Subcutaneous adipose tissue (tissue), 4 donors: Measurements from ENCODE around the gene SLC38A10. TPM values are rescaled to one million over a fixed set of nuclear protein-coding genes. Genes with fewer than 3 reads are reported as not detected.

Experiments
- total RNA-seq, 4 donors: library from RNA; depleted of rRNA; stranded (reverse); fragments of >200 nt; gene quantifications; one replicate each; pipeline ENCODE4 v1.1.0, GENCODE V29; 2016
- TF ChIP-seq, protein P1 (sequence below): fragments of 450-650 bp; IDR thresholded peaks from one replicate; pipeline ENCODE4 v1.5.1; 2016; ENCODE audit warnings: low read depth, mild to moderate bottlenecking, control low read depth, antibody characterized with exemption, moderate library complexity

Gene SLC38A10
- total RNA-seq, 4 donors from 2014 or later: 40.4 to 175 (median 91.0) TPM

DNA sequence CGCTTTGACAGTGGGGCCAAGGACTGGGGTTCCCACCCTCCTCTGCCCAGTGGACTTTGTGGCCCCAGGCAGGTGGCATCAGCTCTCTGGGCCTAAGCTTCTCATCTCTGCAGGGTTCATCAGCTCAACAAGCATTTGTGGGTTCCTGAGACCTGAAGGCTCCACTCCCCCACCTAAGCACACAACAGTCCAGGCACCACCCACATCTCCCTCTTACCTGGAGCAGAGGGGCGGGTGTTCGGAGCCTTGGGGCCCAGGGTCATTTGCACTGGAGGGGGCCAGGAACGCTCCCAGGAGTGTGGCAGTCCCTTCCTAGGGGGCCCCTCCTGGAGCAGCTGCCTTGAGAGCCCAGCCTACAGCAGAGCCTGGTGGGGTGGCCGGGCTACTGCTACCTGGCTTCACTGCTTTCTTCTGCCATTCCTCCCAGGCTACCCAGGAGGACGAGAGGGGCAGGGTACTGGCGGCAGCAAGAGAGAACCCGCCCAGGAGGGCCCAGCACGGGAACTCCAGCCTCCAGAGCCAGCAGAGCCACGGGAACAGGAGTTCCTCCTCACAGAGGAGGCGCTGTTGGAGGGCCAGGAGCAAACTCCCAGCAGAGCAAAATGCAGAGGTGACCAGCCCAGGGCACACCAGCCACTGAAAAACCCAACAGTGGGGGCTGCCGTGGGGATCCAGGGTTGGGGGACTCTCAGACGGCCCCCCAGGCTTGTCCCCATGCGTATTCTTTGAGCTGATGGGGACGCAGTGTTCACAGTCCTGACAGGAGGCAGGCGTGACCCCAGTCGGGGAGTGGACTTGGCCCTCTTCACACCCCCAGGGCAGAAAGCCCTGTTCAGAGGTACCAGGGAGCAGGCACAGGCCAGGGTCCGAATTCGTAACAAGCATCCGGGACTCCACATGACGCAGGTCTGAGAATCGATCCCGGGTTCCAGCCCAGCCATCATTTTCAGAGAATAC lies 35.1 kb upstream of the SLC38A10 start:
- TF ChIP-seq, protein P1, sequence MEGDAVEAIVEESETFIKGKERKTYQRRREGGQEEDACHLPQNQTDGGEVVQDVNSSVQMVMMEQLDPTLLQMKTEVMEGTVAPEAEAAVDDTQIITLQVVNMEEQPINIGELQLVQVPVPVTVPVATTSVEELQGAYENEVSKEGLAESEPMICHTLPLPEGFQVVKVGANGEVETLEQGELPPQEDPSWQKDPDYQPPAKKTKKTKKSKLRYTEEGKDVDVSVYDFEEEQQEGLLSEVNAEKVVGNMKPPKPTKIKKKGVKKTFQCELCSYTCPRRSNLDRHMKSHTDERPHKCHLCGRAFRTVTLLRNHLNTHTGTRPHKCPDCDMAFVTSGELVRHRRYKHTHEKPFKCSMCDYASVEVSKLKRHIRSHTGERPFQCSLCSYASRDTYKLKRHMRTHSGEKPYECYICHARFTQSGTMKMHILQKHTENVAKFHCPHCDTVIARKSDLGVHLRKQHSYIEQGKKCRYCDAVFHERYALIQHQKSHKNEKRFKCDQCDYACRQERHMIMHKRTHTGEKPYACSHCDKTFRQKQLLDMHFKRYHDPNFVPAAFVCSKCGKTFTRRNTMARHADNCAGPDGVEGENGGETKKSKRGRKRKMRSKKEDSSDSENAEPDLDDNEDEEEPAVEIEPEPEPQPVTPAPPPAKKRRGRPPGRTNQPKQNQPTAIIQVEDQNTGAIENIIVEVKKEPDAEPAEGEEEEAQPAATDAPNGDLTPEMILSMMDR: no peak

DNA sequence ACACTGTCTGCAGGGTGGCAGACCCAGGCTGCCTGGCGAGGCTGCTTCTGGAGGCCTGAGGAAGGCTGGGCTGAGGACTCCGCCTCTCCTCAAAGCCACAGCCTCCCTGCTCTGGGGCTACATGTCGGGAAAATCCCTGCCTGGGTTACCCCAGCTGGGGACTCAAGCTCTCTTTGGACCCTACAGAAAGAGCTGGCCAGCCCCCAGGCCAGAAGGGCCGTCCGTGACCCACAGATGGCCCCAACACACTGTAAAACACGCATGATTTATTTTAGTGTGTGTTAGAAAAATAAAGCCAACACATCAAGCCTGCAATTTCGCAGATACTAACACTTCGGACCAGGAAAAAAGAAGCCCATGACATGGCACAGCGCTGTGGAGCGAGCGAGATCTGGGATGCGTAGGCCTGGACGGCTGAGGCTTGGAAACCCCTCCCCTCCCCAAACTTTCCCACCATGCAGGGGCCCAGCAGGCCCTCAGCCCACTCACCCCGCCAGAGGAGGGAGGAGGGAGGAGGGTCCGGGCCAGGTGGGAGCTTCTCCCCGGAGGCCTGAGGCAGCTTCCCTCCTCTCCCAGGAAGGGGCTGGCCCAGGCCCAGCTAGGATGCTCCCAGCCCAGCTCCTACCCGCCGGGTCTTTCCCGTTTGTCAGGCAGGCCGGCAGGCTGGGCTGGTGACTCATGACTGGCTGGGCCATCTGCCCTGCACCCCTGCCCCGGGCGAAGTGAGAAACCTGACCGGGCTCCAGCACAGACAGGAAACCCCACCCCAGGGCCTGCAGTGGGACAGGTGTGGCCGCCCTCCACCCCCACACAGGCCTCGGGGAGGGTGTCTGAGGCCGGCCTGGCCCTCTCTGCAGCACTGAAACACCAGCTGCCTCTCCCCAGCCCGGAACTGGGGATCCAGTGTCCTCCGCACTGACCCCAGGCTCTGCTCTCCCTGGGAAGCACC lies 34.1 kb upstream of the SLC38A10 start:
- TF ChIP-seq, protein P1: no peak

DNA sequence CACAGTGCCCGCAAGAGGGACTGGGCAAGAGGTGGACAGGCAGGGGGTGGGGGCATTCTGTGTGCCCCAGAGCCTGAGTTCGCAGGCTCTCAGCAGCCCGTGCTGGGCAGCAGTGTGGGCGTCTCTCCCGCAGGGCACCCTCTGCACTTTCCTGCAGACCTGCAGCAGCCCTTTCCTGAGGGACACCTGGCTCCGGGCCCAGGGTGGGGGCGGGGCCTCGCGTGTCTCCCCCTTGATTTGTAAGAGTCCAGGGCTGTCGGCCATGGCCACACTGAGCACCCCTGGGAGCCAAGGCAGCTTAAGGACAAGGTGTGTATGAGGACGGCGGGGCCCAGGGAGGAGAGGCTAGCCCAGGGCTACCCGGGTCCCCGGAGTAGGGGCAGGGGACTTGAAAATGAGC lies 33.4 kb upstream of the SLC38A10 start:
- TF ChIP-seq, protein P1: no peak

DNA sequence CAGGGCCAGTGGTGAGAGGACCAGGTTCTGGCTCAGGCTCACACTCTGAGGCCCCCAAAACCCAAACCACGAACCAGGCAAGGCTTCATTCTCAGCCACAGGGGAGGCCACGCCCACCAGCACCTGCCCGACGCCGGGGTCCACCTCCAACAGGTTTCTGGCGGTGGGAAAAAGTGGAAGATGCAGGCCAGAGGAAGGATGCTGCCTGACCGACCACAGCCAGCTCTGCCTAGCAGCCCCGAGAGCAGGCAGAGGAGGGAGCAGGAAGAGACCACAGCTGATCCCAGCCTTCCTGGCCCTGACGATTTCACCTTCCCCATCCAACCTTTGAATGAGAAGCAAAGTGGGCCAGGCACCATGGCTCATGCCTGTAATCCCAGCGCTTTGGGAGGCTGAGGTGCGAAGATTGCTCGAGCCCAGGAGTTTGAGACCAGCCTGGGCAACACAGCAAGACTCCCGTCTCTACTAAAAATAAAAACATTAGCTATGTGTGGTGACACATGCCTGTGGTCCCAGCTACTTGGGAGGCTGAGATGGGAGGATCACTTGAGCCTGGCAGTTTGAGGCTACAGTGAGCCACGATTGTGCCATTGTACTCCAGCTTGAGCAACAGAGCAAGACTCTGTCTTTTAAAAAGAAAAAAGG lies 30.7 kb upstream of the SLC38A10 start:
- TF ChIP-seq, protein P1: no peak

DNA sequence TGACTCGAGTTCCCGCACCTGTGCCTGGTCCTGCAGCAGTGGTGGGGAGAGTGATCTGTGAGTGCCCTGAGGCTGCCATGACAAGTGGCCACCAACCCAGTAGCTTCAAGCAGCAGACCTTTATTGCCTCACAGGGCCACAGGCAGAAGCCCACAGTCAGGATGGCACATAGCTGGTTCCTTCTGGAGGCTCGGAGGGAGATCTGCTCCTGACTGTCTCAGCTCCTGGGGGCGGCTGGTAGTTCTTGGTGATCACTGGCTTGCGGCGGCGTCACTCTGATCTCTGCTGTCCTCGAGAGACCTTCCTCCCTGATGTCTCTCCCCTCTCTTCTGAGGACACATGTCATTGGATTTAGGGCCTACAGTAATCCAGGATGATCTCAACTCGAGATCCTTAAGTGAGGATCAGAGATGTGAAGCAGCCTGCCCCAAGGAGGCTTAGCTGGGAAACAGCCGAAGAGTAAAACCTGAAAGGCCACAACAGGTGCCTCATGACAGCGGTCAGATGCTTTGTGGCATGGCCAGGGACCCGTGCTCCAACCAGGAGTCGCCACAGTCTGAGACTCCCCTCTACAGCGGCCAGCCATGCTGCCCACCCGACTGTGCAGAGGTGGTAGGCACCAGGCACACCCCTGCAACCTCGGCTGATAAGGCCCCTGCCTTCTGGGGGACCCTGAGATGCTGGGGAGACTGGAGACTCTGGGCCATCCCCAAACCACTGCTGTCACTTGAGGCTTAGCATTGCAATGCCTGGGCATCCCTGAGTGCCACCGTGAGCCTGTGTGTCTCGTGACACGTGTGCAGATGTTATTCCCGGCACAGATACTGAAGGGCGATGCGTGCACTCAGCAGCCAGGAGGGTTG lies 30.0 kb upstream of the SLC38A10 start:
- TF ChIP-seq, protein P1: no peak

DNA sequence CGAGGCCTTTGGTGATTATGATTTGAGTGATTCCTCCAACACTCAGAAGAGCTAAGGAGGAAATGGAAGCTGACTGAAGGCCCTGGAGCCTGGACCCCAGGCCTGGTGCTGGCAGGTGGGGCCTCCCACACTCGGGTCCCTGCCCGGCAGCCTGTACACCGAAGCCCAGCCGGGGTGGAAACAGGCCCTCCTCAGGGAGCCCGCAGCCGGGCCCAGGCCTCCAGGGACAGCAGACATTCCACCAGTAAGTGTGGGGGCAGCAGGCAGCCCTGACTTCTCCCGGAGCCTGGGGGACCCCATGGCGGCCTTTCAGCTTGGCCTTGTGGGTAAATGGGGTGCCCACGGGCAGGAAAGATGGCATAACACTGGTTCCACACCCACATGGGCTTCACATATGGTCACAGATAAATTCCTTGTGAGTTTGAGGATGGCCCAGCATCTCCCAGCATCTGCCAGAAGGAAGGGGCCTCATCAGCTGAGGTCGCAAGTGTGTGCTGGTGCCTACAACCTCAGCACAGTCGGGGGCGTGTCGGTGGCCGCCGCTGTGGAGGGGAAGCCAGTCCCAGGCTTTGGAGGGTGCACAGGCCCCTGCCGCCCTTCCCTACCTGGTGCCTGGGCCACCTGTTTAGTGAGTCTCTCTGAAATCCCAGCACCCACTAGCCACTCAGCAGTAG lies 29.2 kb upstream of the SLC38A10 start:
- TF ChIP-seq, protein P1: no peak
